Tibial nerve (tissue), 3 donors: ENCODE results near the gene MAP3K4.

Experiments
- CTCF ChIP-seq, 5 experiments: fragments of 200-600 bp in 3 of 5; fragments of 450-650 bp in 2 of 5; sonication (generic) in 3 of 5; IDR thresholded peaks; one replicate each; pipeline ENCODE4 v1.5.1; 2016 to 2019; ENCODE audit warnings: antibody characterized with exemption in 5 of 5, mild to moderate bottlenecking in 3 of 5, moderate library complexity in 2 of 5
- POLR2A ChIP-seq, 2 donors: fragments of 450-650 bp; IDR thresholded peaks; one replicate each; pipeline ENCODE4 v1.6.1; 2017; ENCODE audit warnings: antibody characterized with exemption in 2 of 2, mild to moderate bottlenecking in 2 of 2, moderate library complexity in 2 of 2

GRCh38 chr6:161024364-161024920 lies 32.9 kb downstream of the MAP3K4 start:
- TF ChIP-seq CTCF (IDR thresholded peaks at IDR 0.05) (no peak), POLR2A (IDR thresholded peaks at IDR 0.05) (no peak)
